OCI-LY3 (cell line): ENCODE data around the gene MOB1B.
A peak's percentile ranks its signal among the peaks of the same experiment; 100 is the strongest.

Experiments used
- CTCF ChIP-seq: fragments of 200-600, 300-600 bp; sonication (generic); IDR thresholded peaks from 2 replicates; pipeline ENCODE4 v1.5.1; 2014; ENCODE audit warnings: antibody characterized with exemption, low read length, low read depth
- EZH2phosphoT487 ChIP-seq: fragments of 200-600 bp; shearing (Covaris generic); IDR thresholded peaks from 2 replicates; pipeline ENCODE4 v1.6.1; 2018; ENCODE audit warnings: antibody characterized with exemption, mixed run types, low read depth

DNA sequence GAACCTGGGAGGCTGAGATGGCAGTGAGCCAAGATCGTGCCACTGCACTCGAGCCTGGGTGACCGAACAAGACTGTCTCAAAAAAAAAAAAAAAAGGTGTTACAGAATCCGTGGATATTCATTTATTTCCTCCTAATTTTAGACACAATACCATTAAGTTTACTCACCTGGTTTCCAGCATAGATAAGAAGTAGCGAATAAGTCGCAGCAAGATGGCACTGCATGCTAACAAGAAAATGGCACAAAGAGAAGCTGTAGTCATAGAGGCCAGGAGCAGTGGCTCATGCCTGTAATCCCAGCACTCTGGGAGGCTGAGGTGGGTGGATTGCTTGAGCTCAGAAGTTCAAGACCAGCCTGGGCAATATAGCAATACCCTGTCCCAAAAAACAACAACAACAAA, 17.0 kb upstream of the MOB1B start:
- peak; percentile 13; the same call in 1 of the 2 replicates for TF ChIP-seq CTCF
- no peak for TF ChIP-seq EZH2phosphoT487
